Lower lobe of right lung (tissue), 2 donors: ENCODE data around the gene GLYR1. TPM values are rescaled to one million over a fixed set of nuclear protein-coding genes. Genes with fewer than 3 reads are reported as not detected.

Experiments
- ATAC-seq, 2 donors: fragments of 200-7000 bp; cut with Tn5 transposase; one replicate each; pipeline ENCODE4 v1.9.1; 2020 to 2022; ENCODE audit warnings: mild to moderate bottlenecking in 2 of 2, moderate library complexity in 2 of 2
- DNase-seq: peaks from one replicate; pipeline ENCODE4 v3.0.0-alpha.2; 2020
- H3K27ac ChIP-seq: fragments of 200-600 bp; one replicate; pipeline ENCODE4 v1.8.0; 2022
- H3K27me3 ChIP-seq: fragments of 200-600 bp; one replicate; pipeline ENCODE4 v1.8.0; 2022; ENCODE audit warnings: low read depth
- H3K36me3 ChIP-seq: fragments of 200-600 bp; one replicate; pipeline ENCODE4 v1.8.0; 2022; ENCODE audit warnings: mild to moderate bottlenecking
- H3K4me1 ChIP-seq: fragments of 200-600 bp; one replicate; pipeline ENCODE4 v1.8.0; 2022
- H3K4me3 ChIP-seq: fragments of 200-600 bp; one replicate; pipeline ENCODE4 v1.8.0; 2022; ENCODE audit warnings: mild to moderate bottlenecking
- H3K9me3 ChIP-seq: fragments of 200-600 bp; one replicate; pipeline ENCODE4 v1.8.0; 2022
- intact Hi-C: fragments of 100-400 bp; cut with DNase I; formaldehyde crosslinking; loops from one replicate; pipeline ENCODE4 v1.11.0; 2022
- total RNA-seq: library from RNA; stranded (reverse); fragmentation: NEBNext Ultra II Directional; extraction: Animal tissue kit (Norgen Biotek cat#: 25700); gene quantifications from one replicate; pipeline ENCODE4 v1.2.1, GENCODE V29; 2021
- TF ChIP-seq, protein P1 (sequence below): fragments of 200-600 bp; IDR thresholded peaks from one replicate; pipeline ENCODE4 v1.8.0; 2022; ENCODE audit warnings: antibody characterized with exemption, mild to moderate bottlenecking
- donor health status: DM: no; HTN: yes; CAD: no; lungs with severe emphysema.

Gene GLYR1
- total RNA-seq, 1 donor from 2014 or later = 89.3 TPM

- Histone ChIP-seq H3K36me3 (peaks cover 59% of the 10 kb centered on the region), H3K4me1 (peaks cover 5% of the 10 kb centered on the region), H3K27me3 (no peaks in the 10 kb centered on the region), H3K9me3 (no peaks in the 10 kb centered on the region), H3K27ac (no peak overlapping the region), H3K4me3 (no peak overlapping the region)
- TF ChIP-seq, protein P1, sequence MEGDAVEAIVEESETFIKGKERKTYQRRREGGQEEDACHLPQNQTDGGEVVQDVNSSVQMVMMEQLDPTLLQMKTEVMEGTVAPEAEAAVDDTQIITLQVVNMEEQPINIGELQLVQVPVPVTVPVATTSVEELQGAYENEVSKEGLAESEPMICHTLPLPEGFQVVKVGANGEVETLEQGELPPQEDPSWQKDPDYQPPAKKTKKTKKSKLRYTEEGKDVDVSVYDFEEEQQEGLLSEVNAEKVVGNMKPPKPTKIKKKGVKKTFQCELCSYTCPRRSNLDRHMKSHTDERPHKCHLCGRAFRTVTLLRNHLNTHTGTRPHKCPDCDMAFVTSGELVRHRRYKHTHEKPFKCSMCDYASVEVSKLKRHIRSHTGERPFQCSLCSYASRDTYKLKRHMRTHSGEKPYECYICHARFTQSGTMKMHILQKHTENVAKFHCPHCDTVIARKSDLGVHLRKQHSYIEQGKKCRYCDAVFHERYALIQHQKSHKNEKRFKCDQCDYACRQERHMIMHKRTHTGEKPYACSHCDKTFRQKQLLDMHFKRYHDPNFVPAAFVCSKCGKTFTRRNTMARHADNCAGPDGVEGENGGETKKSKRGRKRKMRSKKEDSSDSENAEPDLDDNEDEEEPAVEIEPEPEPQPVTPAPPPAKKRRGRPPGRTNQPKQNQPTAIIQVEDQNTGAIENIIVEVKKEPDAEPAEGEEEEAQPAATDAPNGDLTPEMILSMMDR = no peak
- intact Hi-C loops = no loop called here
- ATAC-seq (peak; percentile 68 to 70), DNase-seq (no peak)
These were observed 22.2 kb upstream of the GLYR1 start for GRCh38 chr16:4869147-4869805.

- DNase-seq = no peak
- Histone ChIP-seq H3K36me3 (peaks cover 59% of the 10 kb centered on the region), H3K27ac (no peak overlapping the region), H3K9me3 (no peaks in the 10 kb centered on the region), H3K4me3 (no peak overlapping the region), H3K4me1 (peaks cover 11% of the 10 kb centered on the region), H3K27me3 (no peaks in the 10 kb centered on the region)
- intact Hi-C loops = no loop called here
- TF ChIP-seq, protein P1 = no peak
- ATAC-seq = no peak
These were observed 21.4 kb upstream of the GLYR1 start for GRCh38 chr16:4868535-4868934.

DNA sequence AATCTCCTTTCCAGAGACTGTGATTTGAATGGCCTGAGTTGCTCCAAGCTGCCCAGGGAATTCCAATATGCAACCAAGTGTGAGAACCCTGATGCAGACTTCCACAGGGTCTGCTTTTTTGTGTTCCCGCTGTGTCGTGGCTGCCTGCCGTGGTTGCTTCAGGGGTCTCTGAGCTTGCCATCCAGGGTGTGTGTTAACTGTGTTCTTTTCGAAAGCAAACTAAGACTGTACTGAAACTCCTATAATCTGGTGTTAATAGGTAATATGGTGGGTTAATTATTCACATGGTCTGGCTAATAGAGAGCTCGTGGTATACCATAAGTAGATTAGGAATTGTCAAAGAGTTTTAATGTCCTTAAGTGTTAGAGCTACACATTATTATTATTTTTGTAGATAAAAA lies 20.9 kb upstream of the GLYR1 start:
- ATAC-seq (no peak), DNase-seq (no peak)
- H3K9me3 ChIP-seq = no peaks in the 10 kb centered on the region
- H3K27me3 ChIP-seq = no peaks in the 10 kb centered on the region
- intact Hi-C loops = no loop called here
- H3K4me3 ChIP-seq = no peak overlapping the region
- H3K4me1 ChIP-seq = peaks cover 16% of the 10 kb centered on the region
- H3K36me3 ChIP-seq = peaks cover 57% of the 10 kb centered on the region
- no peak overlapping the region for H3K27ac ChIP-seq
- TF ChIP-seq, protein P1 = no peak

DNA sequence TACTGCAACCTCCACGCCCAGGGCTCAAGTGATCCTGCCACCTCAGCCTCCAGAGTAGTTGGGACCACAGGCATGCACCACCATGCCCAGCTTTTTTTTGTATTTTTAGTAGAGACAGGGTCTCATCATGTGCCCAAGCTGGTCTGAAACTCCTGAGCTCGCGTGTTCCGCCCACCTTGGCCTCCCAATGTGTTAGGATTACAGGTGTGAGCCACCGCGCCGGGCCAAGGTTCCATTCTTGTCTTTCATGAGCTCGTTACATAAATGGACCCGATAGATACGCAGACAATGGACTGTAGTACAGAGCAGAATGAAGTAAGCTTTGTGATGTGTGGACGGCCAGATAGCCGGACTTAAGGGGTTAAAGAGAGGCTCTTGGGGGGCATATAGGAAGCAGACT lies 19.5 kb upstream of the GLYR1 start:
- no peaks in the 10 kb centered on the region for H3K9me3 ChIP-seq
- TF ChIP-seq, protein P1 = no peak
- no peak for ATAC-seq
- intact Hi-C loops = no loop called here
- DNase-seq = no peak
- H3K27ac ChIP-seq = no peak overlapping the region
- H3K4me1 ChIP-seq = peaks cover 16% of the 10 kb centered on the region
- H3K4me3 ChIP-seq = no peak overlapping the region
- no peaks in the 10 kb centered on the region for H3K27me3 ChIP-seq
- peaks cover 57% of the 10 kb centered on the region for H3K36me3 ChIP-seq

DNA sequence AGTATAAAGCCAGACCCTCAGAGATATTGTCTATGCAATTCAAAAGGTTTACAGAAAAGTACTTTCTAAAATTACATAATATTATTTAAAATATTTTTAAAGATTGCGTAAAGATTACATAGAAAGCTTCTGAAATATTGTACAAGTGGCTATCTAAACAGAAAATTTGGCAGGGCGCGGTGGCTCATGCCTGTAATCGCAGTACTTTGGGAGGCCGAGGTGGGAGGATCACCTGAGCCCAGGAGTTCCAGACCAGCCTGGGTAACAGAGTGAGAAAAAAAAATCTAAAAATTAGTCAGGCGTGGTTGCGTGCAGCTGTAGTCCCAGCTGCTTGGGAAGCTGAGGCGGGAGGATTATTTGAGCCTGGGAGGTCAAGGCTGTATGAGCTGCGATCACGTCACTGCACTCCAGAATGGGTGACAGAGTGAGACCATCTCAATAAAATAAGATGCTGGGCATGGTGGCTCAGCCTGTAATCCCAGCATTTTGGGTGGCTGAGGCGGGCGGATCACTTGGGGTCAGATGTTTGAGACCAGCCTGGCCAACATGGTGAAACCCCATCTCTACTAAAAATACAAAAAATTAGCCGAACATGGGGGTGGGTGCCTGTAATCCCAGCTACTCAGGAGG lies 18.3 kb upstream of the GLYR1 start:
- H3K36me3 ChIP-seq = peaks cover 57% of the 10 kb centered on the region

More for the DNA sequence above, 18.3 kb upstream of the GLYR1 start:
- TF ChIP-seq, protein P1 = no peak
- H3K4me1 ChIP-seq = peaks cover 16% of the 10 kb centered on the region
- no peaks in the 10 kb centered on the region for H3K9me3 ChIP-seq
- no peak for DNase-seq
- no peak overlapping the region for H3K4me3 ChIP-seq
- H3K27ac ChIP-seq = no peak overlapping the region
- no peak for ATAC-seq
- H3K27me3 ChIP-seq = no peaks in the 10 kb centered on the region
- intact Hi-C loops = no loop called here
